H1 (cell line): ENCODE data around the gene TPPP3. TPM values are rescaled to one million over a fixed set of nuclear protein-coding genes. Genes with fewer than 3 reads are reported as not detected.

Experiments
- CTCF ChIA-PET: fragments of 300-600 bp; sonication (Branson Sonifier 250); formaldehyde crosslinking; loops from one replicate; lab custom pipeline; 2021; ENCODE audit not compliant: partially characterized antibody; lab: Charles Lee
- POLR2A ChIA-PET: fragments of 300-600 bp; sonication (Branson Sonifier 250); formaldehyde crosslinking; loops from one replicate; lab custom pipeline; 2021; ENCODE audit warnings: inconsistent platforms; ENCODE audit not compliant: partially characterized antibody; lab: Charles Lee
- DNase-seq, 2 experiments: peaks; one replicate each; pipeline versions ENCODE4 v3.0.0 to v3.0.0-alpha.2; 2010 to 2022; ENCODE audit warnings: low spot score in 2 of 2, low read depth in 1 of 2, mixed read lengths in 1 of 2
- FAIRE-seq: peaks from 2 replicates; lab custom pipeline; 2011; peaks lifted over from hg19 to GRCh38; lab: Jason Lieb, UNC
- H2AFZ ChIP-seq: 2 replicates; pipeline ENCODE4 v1.8.1; 2012; ENCODE audit warnings: low read length, inconsistent platforms
- H2AK5ac ChIP-seq: 2 replicates; pipeline ENCODE4 v1.6.1; 2013; ENCODE audit warnings: low read depth, low read length
- H2BK120ac ChIP-seq: replicated peaks from 2 replicates; pipeline ENCODE3; 2013; ENCODE audit warnings: low read depth, low read length, inconsistent platforms
- H2BK12ac ChIP-seq: 2 replicates; pipeline ENCODE4 v1.6.1; 2013; ENCODE audit warnings: low read depth, low read length
- H2BK15ac ChIP-seq: 2 replicates; pipeline ENCODE4 v1.6.1; 2013; ENCODE audit warnings: low read length
- H2BK20ac ChIP-seq: 2 replicates; pipeline ENCODE4 v1.6.1; 2013; ENCODE audit warnings: low read length
- H2BK5ac ChIP-seq: 2 replicates; pipeline ENCODE4 v1.6.1; 2013; ENCODE audit warnings: low read depth, low read length
- H3K14ac ChIP-seq: 2 replicates; pipeline ENCODE4 v1.6.1; 2013; ENCODE audit warnings: inconsistent platforms; ENCODE audit not compliant: insufficient read length
- H3K18ac ChIP-seq: 2 replicates; pipeline ENCODE4 v1.6.1; 2013; ENCODE audit warnings: low read length; ENCODE audit errors: extremely low read depth
- H3K23ac ChIP-seq: 2 replicates; pipeline ENCODE4 v1.6.1; 2013; ENCODE audit warnings: inconsistent platforms; ENCODE audit not compliant: insufficient read length
- H3K23me2 ChIP-seq: 2 replicates; pipeline ENCODE4 v1.6.1; 2013; ENCODE audit warnings: low read depth, low read length
- H3K27ac ChIP-seq: 2 replicates; pipeline ENCODE4 v1.6.1; 2011; ENCODE audit warnings: low read depth, low read length, inconsistent platforms
- H3K27me3 ChIP-seq, 4 experiments: replicated peaks in 1 of 4; 1 replicate in 1 of 4; 2 replicates in 3 of 4; pipeline versions ENCODE4 v1.6.1 to v1.8.1; 2011 to 2013; ENCODE audit warnings: low read length in 3 of 4, mild to moderate bottlenecking in 3 of 4, inconsistent platforms in 2 of 4, mixed read lengths in 2 of 4, moderate library complexity in 1 of 4; ENCODE audit not compliant: control insufficient read depth in 3 of 4, insufficient read depth in 3 of 4; ENCODE audit errors: extremely low read depth in 1 of 4
- H3K36me3 ChIP-seq, 4 experiments: 2 replicates each; pipeline versions ENCODE4 v1.6.1 to v1.8.1; 2011 to 2013; ENCODE audit warnings: mild to moderate bottlenecking in 4 of 4, low read length in 3 of 4, moderate library complexity in 2 of 4, control low read depth in 1 of 4, inconsistent platforms in 1 of 4; ENCODE audit not compliant: insufficient read depth in 4 of 4, control insufficient read depth in 2 of 4
- H3K4ac ChIP-seq: replicated peaks from 2 replicates; pipeline ENCODE3; 2013; ENCODE audit warnings: low read length, low read depth, mixed read lengths, inconsistent platforms; ENCODE audit not compliant: insufficient read length
- H3K4me1 ChIP-seq, 4 experiments: replicated peaks in 1 of 4; 1 replicate in 1 of 4; 2 replicates in 3 of 4; pipeline versions ENCODE4 v1.6.1 to v1.8.1; 2011 to 2013; ENCODE audit warnings: low read length in 3 of 4, inconsistent platforms in 2 of 4, mixed read lengths in 1 of 4; ENCODE audit not compliant: insufficient read depth in 4 of 4, control insufficient read depth in 3 of 4
- H3K4me2 ChIP-seq, 2 experiments: 2 replicates each; pipeline versions ENCODE4 v1.6.1 to v1.8.1; 2011 to 2013; ENCODE audit warnings: low read depth in 2 of 2, low read length in 2 of 2, control low read depth in 1 of 2, inconsistent platforms in 1 of 2, mild to moderate bottlenecking in 1 of 2; ENCODE audit not compliant: insufficient read depth in 1 of 2
- H3K4me3 ChIP-seq, 4 experiments: fragments of 200-600, 300-600 bp in 1 of 4; sonication (generic), shearing (Covaris generic), sonication (Bioruptor Twin) in 1 of 4; 2 replicates each; pipeline versions ENCODE4 v1.5.1 to v1.8.1; 2011 to 2016; ENCODE audit warnings: low read length in 4 of 4, low read depth in 3 of 4, control low read depth in 2 of 4, inconsistent platforms in 2 of 4, mild to moderate bottlenecking in 2 of 4, mixed read lengths in 1 of 4, moderate library complexity in 1 of 4; ENCODE audit not compliant: insufficient read depth in 2 of 4; ENCODE audit errors: extremely low read depth in 1 of 4
- H3K56ac ChIP-seq: replicated peaks from 2 replicates; pipeline ENCODE3; 2013; ENCODE audit warnings: low read depth, mild to moderate bottlenecking, mixed read lengths, low read length, inconsistent platforms; ENCODE audit not compliant: insufficient read length
- H3K79me1 ChIP-seq: 2 replicates; pipeline ENCODE4 v1.6.1; 2013; ENCODE audit warnings: low read depth, low read length, control low read depth
- H3K79me2 ChIP-seq, 2 experiments: 2 replicates each; pipeline versions ENCODE4 v1.6.1 to v1.8.1; 2012 to 2013; ENCODE audit warnings: low read length in 2 of 2, mild to moderate bottlenecking in 2 of 2, inconsistent platforms in 1 of 2; ENCODE audit not compliant: insufficient read depth in 2 of 2, control insufficient read depth in 1 of 2
- H3K9ac ChIP-seq, 4 experiments: replicated peaks in 1 of 4; 1 replicate in 1 of 4; 2 replicates in 3 of 4; pipeline versions ENCODE4 v1.6.1 to v1.8.1; 2011 to 2013; ENCODE audit warnings: low read depth in 3 of 4, low read length in 3 of 4, control low read depth in 2 of 4, mild to moderate bottlenecking in 2 of 4, moderate library complexity in 2 of 4, inconsistent platforms in 1 of 4; ENCODE audit errors: extremely low read depth in 1 of 4
- H3K9me3 ChIP-seq, 2 experiments: 2 replicates each; pipeline versions ENCODE4 v1.6.1 to v1.8.1; 2012 to 2013; ENCODE audit warnings: mild to moderate bottlenecking in 2 of 2, moderate library complexity in 2 of 2, control low read depth in 1 of 2, inconsistent platforms in 1 of 2, low read depth in 1 of 2, low read length in 1 of 2, mixed read lengths in 1 of 2; ENCODE audit not compliant: insufficient read depth in 2 of 2
- H4K20me1 ChIP-seq, 2 experiments: replicated peaks in 1 of 2; 2 replicates each; pipeline versions ENCODE3 to v1.8.1; 2011 to 2013; ENCODE audit warnings: inconsistent platforms in 2 of 2, low read length in 2 of 2, mild to moderate bottlenecking in 1 of 2; ENCODE audit not compliant: insufficient read depth in 2 of 2, control insufficient read depth in 1 of 2
- H4K5ac ChIP-seq: 2 replicates; pipeline ENCODE4 v1.6.1; 2013; ENCODE audit warnings: low read length, low read depth, mixed read lengths, inconsistent platforms; ENCODE audit not compliant: insufficient read length
- H4K8ac ChIP-seq: 2 replicates; pipeline ENCODE4 v1.8.0; 2013; ENCODE audit warnings: mild to moderate bottlenecking, moderate library complexity, low read length, inconsistent platforms; ENCODE audit not compliant: insufficient read depth; ENCODE audit errors: extremely low read depth
- H4K91ac ChIP-seq: replicated peaks from 2 replicates; pipeline ENCODE3; 2013; ENCODE audit warnings: low read length, mixed read lengths, inconsistent platforms; ENCODE audit not compliant: insufficient read length
- FOSL1 ChIP-seq: IDR thresholded peaks from 2 replicates; pipeline ENCODE4 v1.6.1; 2011; ENCODE audit warnings: mild to moderate bottlenecking, low read depth, low read length, moderate library complexity; ENCODE audit not compliant: insufficient read depth
- HDAC6 ChIP-seq: IDR thresholded peaks from one replicate; pipeline ENCODE4 v1.7.1; 2012; ENCODE audit warnings: low read depth, mild to moderate bottlenecking, inconsistent platforms, low read length, moderate library complexity
- JUND ChIP-seq: IDR thresholded peaks from 2 replicates; pipeline ENCODE4 v1.6.1; 2011; ENCODE audit warnings: mild to moderate bottlenecking, improper control_type of control experiment, low read length
- NRF1 ChIP-seq: IDR thresholded peaks from 2 replicates; pipeline ENCODE4 v1.6.1; 2011; ENCODE audit warnings: mild to moderate bottlenecking, low read depth, low read length, improper control_type of control experiment
- POLR2A ChIP-seq, 2 experiments: IDR thresholded peaks; 1 replicate in 1 of 2; 2 replicates in 1 of 2; pipeline ENCODE4 v1.6.1; 2011; ENCODE audit warnings: low read depth in 2 of 2, low read length in 2 of 2, mild to moderate bottlenecking in 2 of 2; ENCODE audit errors: control extremely low read depth in 1 of 2
- SP1 ChIP-seq: IDR thresholded peaks from 2 replicates; pipeline ENCODE4 v1.6.1; 2011; ENCODE audit warnings: low read depth, low read length
- SUZ12 ChIP-seq: fragments of 200-600 bp; sonication (generic); IDR thresholded peaks from 2 replicates; pipeline ENCODE4 v1.6.1; 2012; ENCODE audit warnings: mild to moderate bottlenecking, inconsistent platforms, low read length, moderate library complexity, mixed read lengths
- TBP ChIP-seq: IDR thresholded peaks from 2 replicates; pipeline ENCODE4 v1.6.1; 2011; ENCODE audit warnings: low read depth, low read length, improper control_type of control experiment
- WGBS, 2 experiments: shearing (Covaris generic) in 1 of 2; methylation state at CpG; one replicate each; pipeline versions ENCODE4 v1.1.6 to v1.1.7; 2013 to 2015; ENCODE audit warnings: low lambda C conversion rate in 2 of 2, mixed read lengths in 2 of 2, inconsistent platforms in 1 of 2, low coverage in 1 of 2, missing lambda C conversion rate in 1 of 2; ENCODE audit not compliant: insufficient replicate concordance in 2 of 2, insufficient coverage in 1 of 2, insufficient read length in 1 of 2; ENCODE audit errors: extremely low coverage in 1 of 2, missing lambda C conversion rate in 1 of 2; 5-methylcytosine and 5-hydroxymethylcytosine counted together
- polyA plus RNA-seq, 7 experiments: library from polyadenylated mRNA; depleted of rRNA in 3 of 7; stranded (reverse) in 5 of 7; unstranded in 2 of 7; fragments of >200 nt in 5 of 7; fragments of 200-250 nt in 2 of 7; gene quantifications; 1 replicate in 5 of 7; 2 replicates in 1 of 7; 4 replicates in 1 of 7; pipeline versions ENCODE4 v1.2.1 to v1.2.3, GENCODE V29; 2011 to 2013; ENCODE audit warnings: missing spikeins in 2 of 7, mixed read lengths in 2 of 7
- total RNA-seq: library from RNA; stranded (reverse); fragmentation: NEBNext Ultra II Directional; extraction: Animal tissue kit (Norgen Biotek cat#: 25700); gene quantifications from 2 replicates; pipeline ENCODE4 v1.2.1, GENCODE V29; 2021

The TPPP3 gene
- total and polyA plus RNA-seq, 2 of the 8 experiments (the other 6 are each of a cell fraction or from before 2014, with no cell fraction given): 0.77 to 1.0 TPM

DNA sequence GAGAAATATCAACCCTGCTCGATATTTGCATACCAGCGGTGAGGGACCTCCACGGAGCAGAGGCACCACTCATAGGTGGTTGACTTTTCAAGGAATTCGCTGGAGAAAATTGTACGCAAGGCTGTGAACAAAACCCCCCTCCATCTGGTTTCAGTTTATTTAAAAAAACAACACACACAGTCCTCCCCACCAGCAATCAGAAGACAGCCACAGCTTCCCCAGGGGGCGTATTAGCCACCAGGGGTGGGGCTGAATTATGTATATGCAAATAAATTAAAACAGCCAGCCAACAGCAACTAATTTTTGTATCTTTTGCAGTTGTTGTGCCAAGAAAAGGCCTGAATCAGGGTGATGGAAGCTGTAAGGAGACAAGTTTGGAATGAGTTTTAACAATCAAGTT lies 31.8 kb upstream of the TPPP3 start:
- Histone ChIP-seq H3K4ac (peak overlapping the region; percentile 63), H4K20me1 (no peaks in the 10 kb centered on the region), H3K27me3 (peaks cover 0 to 14% (median 13%) of the 10 kb centered on the region in 4 experiments; a peak in 6 of 7 replicates), H2BK15ac (no peak overlapping the region; the same call in 1 of the 2 replicates), H4K5ac (peak overlapping the region; percentile 95), H2BK120ac (peak overlapping the region; percentile 75), H4K8ac (no peak overlapping the region), H3K4me1 (peaks cover 29 to 44% (median 36%) of the 10 kb centered on the region in 4 experiments), H3K79me1 (peaks cover 6% of the 10 kb centered on the region; the same call in 1 of the 2 replicates), H2BK20ac (peak overlapping the region; percentile 99), H3K9me3 (no peaks in the 10 kb centered on the region), H3K9ac (peak overlapping the region in 1 of 4 experiments; percentile 29; a peak in 2 of 7 replicates), H2BK5ac (peak overlapping the region; percentile 98; the same call in 1 of the 2 replicates), H2AFZ (no peak overlapping the region), H3K18ac (peak overlapping the region; percentile 98; the same call in 1 of the 2 replicates), H3K23ac (no peak overlapping the region), H3K79me2 (no peaks in the 10 kb centered on the region), H3K4me2 (peak overlapping the region; percentile 62 to 86), H3K23me2 (peaks cover 2% of the 10 kb centered on the region; the same call in 1 of the 2 replicates), H4K91ac (peak overlapping the region; percentile 91), H3K4me3 (peak overlapping the region in 2 of 4 experiments; percentile 31 to 52; a peak in 4 of 8 replicates), H3K36me3 (no peaks in the 10 kb centered on the region), H2AK5ac (0 out of 2 replicates have a peak overlapping the region, but pooled peaks have one; percentile 59), H2BK12ac (peak overlapping the region; percentile 93; the same call in 1 of the 2 replicates), H3K14ac (no peak overlapping the region), H3K27ac (peak overlapping the region; percentile 58; the same call in 1 of the 2 replicates), H3K56ac (peak overlapping the region; percentile 9)
- ChIA-PET CTCF (interaction anchor here (0.6 to 24.6 kb wide), 11 partner anchors 10 to 166 kb away, joined by 3 to 476 read pairs (median 8); partner anchors contain the start of genes KCTD19, LRRC36 and TPPP3), POLR2A (interaction anchor here (0.8 to 1.4 kb wide), 6 partner anchors 8 to 140 kb away, joined by 3 to 5 read pairs (median 3); no protein-coding TSS in a partner anchor)
- 13% methylated on average over 6 of the region's 6 CpGs; no CpG with 5 or more reads in 1 of the 2 experiments for WGBS, 2 experiments
- FAIRE-seq (no peak), DNase-seq (no peak)
- no peak for TF ChIP-seq TBP
- TF ChIP-seq NRF1: no peak
- no peak for TF ChIP-seq HDAC6
- no peak for TF ChIP-seq SUZ12
- no peak for TF ChIP-seq SP1
- TF ChIP-seq FOSL1: no peak
- no peak for TF ChIP-seq JUND
- TF ChIP-seq POLR2A (IDR thresholded peaks at IDR 0.05; ENCODE audit: control extremely low read depth in 1 of 2, low read depth in 2 of 2, low read length in 2 of 2): no peak
